OCI-LY7 (cell line): Measurements from ENCODE around the gene NKX6-2. TPM values are rescaled to one million over a fixed set of nuclear protein-coding genes. Genes with fewer than 3 reads are reported as not detected.

ENCODE experiments used
- BruUV-seq: library from RNA; stranded (reverse); fragments of 400-500 nt; replicated peaks from 2 replicates; lab custom pipeline; 2021; lab: Mats Ljungman, UMichigan
- CTCF ChIA-PET: fragments of 300-600 bp; sonication (Branson Sonifier 250); formaldehyde crosslinking; loops from one replicate; lab custom pipeline; 2022; ENCODE audit warnings: antibody characterized with exemption; ENCODE audit not compliant: unreplicated experiment; lab: Charles Lee
- POLR2A ChIA-PET: fragments of 300-600 bp; sonication (Branson Sonifier 250); formaldehyde crosslinking; loops from one replicate; lab custom pipeline; 2022; ENCODE audit warnings: antibody characterized with exemption; lab: Charles Lee
- DNase-seq: peaks from one replicate; pipeline ENCODE4 v3.0.0-alpha.2; 2015; ENCODE audit warnings: low spot score
- H2AFZ ChIP-seq: fragments of 200-600 bp; sonication (generic), shearing (Covaris generic); 2 replicates; pipeline ENCODE4 v1.6.1; 2014; ENCODE audit warnings: mild to moderate bottlenecking, antibody characterized with exemption, low read length, moderate library complexity
- H3K27ac ChIP-seq: fragments of 200-600 bp; sonication (generic); 2 replicates; pipeline ENCODE4 v1.5.1; 2014; ENCODE audit warnings: mixed run types, low read depth, mild to moderate bottlenecking, moderate library complexity, low read length, inconsistent platforms; ENCODE audit not compliant: poor library complexity, severe bottlenecking
- H3K36me3 ChIP-seq: fragments of 200-600 bp; sonication (generic); 2 replicates; pipeline ENCODE4 v1.6.1; 2014; ENCODE audit warnings: mild to moderate bottlenecking, antibody characterized with exemption, low read length, moderate library complexity, mixed read lengths; ENCODE audit not compliant: insufficient read depth
- H3K4me1 ChIP-seq: fragments of 200-600 bp; sonication (generic); 2 replicates; pipeline ENCODE4 v1.5.1; 2014; ENCODE audit warnings: mild to moderate bottlenecking, low read length; ENCODE audit not compliant: insufficient read depth, poor library complexity, severe bottlenecking
- H3K4me2 ChIP-seq: fragments of 200-600 bp; sonication (generic); 2 replicates; pipeline ENCODE4 v1.6.1; 2014; ENCODE audit warnings: mild to moderate bottlenecking, low read length
- H3K4me3 ChIP-seq: fragments of 200-600 bp; sonication (generic); 2 replicates; pipeline ENCODE4 v1.5.1; 2014; ENCODE audit warnings: mild to moderate bottlenecking, low read depth, low read length; ENCODE audit not compliant: poor library complexity, severe bottlenecking
- H3K79me2 ChIP-seq: fragments of 200-600 bp; sonication (generic); 2 replicates; pipeline ENCODE4 v1.6.1; 2016; ENCODE audit warnings: low read depth, mild to moderate bottlenecking, low read length, moderate library complexity, mixed read lengths; ENCODE audit not compliant: insufficient read depth
- H3K9me2 ChIP-seq: fragments of 200-600 bp; sonication (generic); 2 replicates; pipeline ENCODE4 v1.6.1; 2016; ENCODE audit warnings: mild to moderate bottlenecking, low read length, mixed read lengths; ENCODE audit not compliant: insufficient read depth
- H3K9me3 ChIP-seq: fragments of 200-600 bp; sonication (generic); 2 replicates; pipeline ENCODE4 v1.6.1; 2014; ENCODE audit warnings: mild to moderate bottlenecking, mixed run types, low read length, mixed read lengths
- H4K20me1 ChIP-seq: fragments of 200-600 bp; sonication (generic); 2 replicates; pipeline ENCODE4 v1.6.1; 2014; ENCODE audit warnings: mild to moderate bottlenecking, antibody characterized with exemption, low read length, moderate library complexity, mixed read lengths; ENCODE audit not compliant: insufficient read depth
- EZH2phosphoT487 ChIP-seq: fragments of 200-600 bp; sonication (generic); IDR thresholded peaks from 2 replicates; pipeline ENCODE4 v1.6.1; 2018; ENCODE audit warnings: low read depth, borderline replicate concordance, mild to moderate bottlenecking, mixed run types, antibody characterized with exemption, low read length, moderate library complexity, mixed read lengths
- intact Hi-C: fragments of 100-400 bp; cut with micrococcal nuclease; formaldehyde crosslinking; loops from one replicate; pipeline ENCODE4 v1.10.0; 2022; ENCODE audit not compliant: unreplicated experiment
- total RNA-seq, 2 experiments: library from RNA; depleted of rRNA in 1 of 2; stranded (reverse); fragments of >200 nt in 1 of 2; shearing (Covaris generic) in 1 of 2; gene quantifications; 2 replicates each; pipeline ENCODE4 v1.2.3, GENCODE V29; 2014 to 2022
- TF ChIP-seq, protein P1 (sequence below): fragments of 200-600 bp; sonication (generic); conservative IDR thresholded peaks from 2 replicates; pipeline ENCODE4 v1.5.1; 2014; ENCODE audit warnings: mild to moderate bottlenecking, antibody characterized with exemption, low read length, moderate library complexity, mixed read lengths

Gene NKX6-2
- total RNA-seq, 2 experiments from 2014 or later: not detected

DNA sequence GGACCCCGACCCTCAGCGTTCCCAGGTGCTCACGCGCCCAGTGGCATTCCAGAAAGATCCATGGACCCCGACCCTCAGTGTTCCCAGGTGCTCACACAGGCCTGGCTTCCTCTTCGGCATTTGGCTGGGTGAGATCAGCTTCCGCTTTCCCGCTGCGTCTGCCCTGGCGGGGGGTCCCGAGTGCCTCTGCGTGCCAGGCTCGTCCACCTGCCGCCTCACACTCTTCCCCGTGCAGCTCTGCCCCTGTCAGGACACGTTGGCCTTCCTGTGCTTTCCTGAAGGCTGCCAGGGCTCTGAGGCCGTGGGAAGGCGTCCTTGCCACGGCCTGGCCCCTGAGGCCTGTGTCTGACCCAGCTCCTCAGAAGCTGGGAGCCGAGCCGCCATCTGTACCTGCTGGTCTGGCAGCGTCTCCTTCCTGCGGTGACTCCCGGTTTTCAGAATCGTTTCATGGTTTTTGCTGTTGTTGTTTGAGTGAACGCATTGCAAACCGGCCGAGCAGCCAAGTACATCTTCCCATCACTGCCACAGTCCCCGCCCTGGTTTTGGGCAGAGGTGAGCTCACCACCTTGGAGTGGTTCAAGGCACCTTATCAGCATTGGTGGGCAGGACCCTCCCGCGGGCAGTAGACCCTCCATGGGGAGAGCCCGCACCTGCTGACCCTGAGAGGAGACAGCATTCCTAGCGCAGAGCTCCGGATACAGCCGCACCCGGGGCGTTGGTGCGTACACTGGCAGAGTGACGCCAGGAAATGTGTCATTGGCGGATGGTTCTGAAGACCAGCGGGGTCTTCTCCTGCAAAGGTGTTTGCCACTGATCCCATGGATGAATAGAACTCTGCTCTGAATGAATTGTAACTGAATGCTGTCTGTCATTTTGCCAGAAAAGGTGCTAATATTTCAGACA is 17.4 kb downstream of the NKX6-2 start:
- no peak for DNase-seq
- no peaks in the 10 kb centered on the region for H3K9me3 ChIP-seq
- BruUV-seq: no TSS peak
- no peaks in the 10 kb centered on the region for H3K36me3 ChIP-seq
- H4K20me1 ChIP-seq: no peaks in the 10 kb centered on the region
- H3K4me3 ChIP-seq: no peak overlapping the region
- CTCF ChIA-PET: no interaction called here
- H3K4me2 ChIP-seq: no peak overlapping the region
- no peaks in the 10 kb centered on the region for H3K9me2 ChIP-seq
- POLR2A ChIA-PET: no interaction called here
- H3K4me1 ChIP-seq: no peaks in the 10 kb centered on the region
- H3K79me2 ChIP-seq: no peaks in the 10 kb centered on the region
- no peak overlapping the region for H3K27ac ChIP-seq
- no peak for TF ChIP-seq EZH2phosphoT487
- TF ChIP-seq, protein P1, sequence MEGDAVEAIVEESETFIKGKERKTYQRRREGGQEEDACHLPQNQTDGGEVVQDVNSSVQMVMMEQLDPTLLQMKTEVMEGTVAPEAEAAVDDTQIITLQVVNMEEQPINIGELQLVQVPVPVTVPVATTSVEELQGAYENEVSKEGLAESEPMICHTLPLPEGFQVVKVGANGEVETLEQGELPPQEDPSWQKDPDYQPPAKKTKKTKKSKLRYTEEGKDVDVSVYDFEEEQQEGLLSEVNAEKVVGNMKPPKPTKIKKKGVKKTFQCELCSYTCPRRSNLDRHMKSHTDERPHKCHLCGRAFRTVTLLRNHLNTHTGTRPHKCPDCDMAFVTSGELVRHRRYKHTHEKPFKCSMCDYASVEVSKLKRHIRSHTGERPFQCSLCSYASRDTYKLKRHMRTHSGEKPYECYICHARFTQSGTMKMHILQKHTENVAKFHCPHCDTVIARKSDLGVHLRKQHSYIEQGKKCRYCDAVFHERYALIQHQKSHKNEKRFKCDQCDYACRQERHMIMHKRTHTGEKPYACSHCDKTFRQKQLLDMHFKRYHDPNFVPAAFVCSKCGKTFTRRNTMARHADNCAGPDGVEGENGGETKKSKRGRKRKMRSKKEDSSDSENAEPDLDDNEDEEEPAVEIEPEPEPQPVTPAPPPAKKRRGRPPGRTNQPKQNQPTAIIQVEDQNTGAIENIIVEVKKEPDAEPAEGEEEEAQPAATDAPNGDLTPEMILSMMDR: no peak
- no peak overlapping the region for H2AFZ ChIP-seq
- intact Hi-C loops: no loop called here

DNA sequence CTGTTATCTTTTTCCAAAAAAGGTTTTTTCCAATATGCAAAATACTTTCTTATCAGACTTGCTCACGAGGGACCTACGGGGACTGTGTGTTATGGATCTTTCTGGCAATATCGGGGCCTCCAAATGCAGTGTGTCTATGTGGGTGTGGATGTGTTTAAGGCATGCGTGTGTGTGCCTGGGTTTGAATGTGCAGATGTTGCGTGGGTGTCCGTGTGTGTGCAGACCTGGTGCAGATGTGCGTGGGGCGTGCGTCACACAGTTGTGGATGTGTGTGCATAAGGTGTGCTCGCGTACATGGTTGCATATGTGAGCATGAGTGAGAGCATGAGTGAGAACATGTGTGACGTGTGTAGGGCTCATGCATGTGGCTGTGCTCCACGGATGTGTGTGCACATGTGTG is 19.7 kb downstream of the NKX6-2 start:
- intact Hi-C loops: no loop called here
- POLR2A ChIA-PET: no interaction called here

More for the DNA sequence above, 19.7 kb downstream of the NKX6-2 start:
- no peak for DNase-seq
- BruUV-seq: no TSS peak
- TF ChIP-seq, protein P1: no peak
- TF ChIP-seq EZH2phosphoT487: no peak
- H2AFZ ChIP-seq: no peak overlapping the region
- no peaks in the 10 kb centered on the region for H3K9me3 ChIP-seq
- H3K4me3 ChIP-seq: no peak overlapping the region
- no peaks in the 10 kb centered on the region for H3K79me2 ChIP-seq
- no peaks in the 10 kb centered on the region for H3K36me3 ChIP-seq
- H3K4me1 ChIP-seq: no peaks in the 10 kb centered on the region
- H3K9me2 ChIP-seq: no peaks in the 10 kb centered on the region
- H3K4me2 ChIP-seq: no peak overlapping the region
- CTCF ChIA-PET: no interaction called here
- H3K27ac ChIP-seq: no peak overlapping the region
- no peaks in the 10 kb centered on the region for H4K20me1 ChIP-seq
